GM13976 (cell line): ENCODE data around the gene NEGR1.

ENCODE experiments used
- DNase-seq: peaks from one replicate; pipeline ENCODE4 v3.0.0; 2012; ENCODE audit warnings: low spot score
- CTCF ChIP-seq: IDR thresholded peaks from 2 replicates; pipeline ENCODE4 v1.5.1; 2012; ENCODE audit warnings: borderline replicate concordance, mild to moderate bottlenecking; ENCODE audit not compliant: insufficient read depth; ENCODE audit errors: extremely low read depth, missing control alignments, control extremely low read depth
- in situ Hi-C: fragments of 300-500 bp; cut with MboI; formaldehyde crosslinking; loops from one replicate; pipeline ENCODE4 v1.12.0; 2022; ENCODE audit warnings: low sequenced_read_pairs, mixed read lengths, inconsistent platforms; ENCODE audit not compliant: unreplicated experiment

NEGR1 gene

GRCh38 chr1:72186733-72187307, 95.5 kb downstream of the NEGR1 start:
- in situ Hi-C loops: no loop called here
- no peak for TF ChIP-seq CTCF
- DNase-seq: no peak

GRCh38 chr1:72184099-72184701, 98.1 kb downstream of the NEGR1 start:
- no peak for DNase-seq
- TF ChIP-seq CTCF: no peak

GRCh38 chr1:72182859-72183258, 99.5 kb downstream of the NEGR1 start:
- in situ Hi-C loops: no loop called here
- no peak for TF ChIP-seq CTCF
- DNase-seq: no peak

More at GRCh38 chr1:72184099-72184701, 98.1 kb downstream of the NEGR1 start:
- in situ Hi-C loops: no loop called here

- TF ChIP-seq CTCF: no peak
Observed at GRCh38 chr1:72178266-72178665, 104.1 kb downstream of the NEGR1 start.

GRCh38 chr1:72177711-72178110, 104.6 kb downstream of the NEGR1 start:
- in situ Hi-C loops: no loop called here
- TF ChIP-seq CTCF: no peak
- DNase-seq: no peak

More at GRCh38 chr1:72178266-72178665, 104.1 kb downstream of the NEGR1 start:
- no peak for DNase-seq
- in situ Hi-C loops: no loop called here

- TF ChIP-seq CTCF: no peak
- no peak for DNase-seq
- in situ Hi-C loops: no loop called here
Observed at GRCh38 chr1:72170246-72170645, 112.1 kb downstream of the NEGR1 start.
